Measurements from ENCODE around the gene AJM1. TPM values are rescaled to one million over a fixed set of nuclear protein-coding genes. Genes with fewer than 3 reads are reported as not detected.

AJM1 gene
- total RNA-seq, 4 donors from 2014 or later, result 2.5 to 10.9 (median 5.7) TPM

DNA sequence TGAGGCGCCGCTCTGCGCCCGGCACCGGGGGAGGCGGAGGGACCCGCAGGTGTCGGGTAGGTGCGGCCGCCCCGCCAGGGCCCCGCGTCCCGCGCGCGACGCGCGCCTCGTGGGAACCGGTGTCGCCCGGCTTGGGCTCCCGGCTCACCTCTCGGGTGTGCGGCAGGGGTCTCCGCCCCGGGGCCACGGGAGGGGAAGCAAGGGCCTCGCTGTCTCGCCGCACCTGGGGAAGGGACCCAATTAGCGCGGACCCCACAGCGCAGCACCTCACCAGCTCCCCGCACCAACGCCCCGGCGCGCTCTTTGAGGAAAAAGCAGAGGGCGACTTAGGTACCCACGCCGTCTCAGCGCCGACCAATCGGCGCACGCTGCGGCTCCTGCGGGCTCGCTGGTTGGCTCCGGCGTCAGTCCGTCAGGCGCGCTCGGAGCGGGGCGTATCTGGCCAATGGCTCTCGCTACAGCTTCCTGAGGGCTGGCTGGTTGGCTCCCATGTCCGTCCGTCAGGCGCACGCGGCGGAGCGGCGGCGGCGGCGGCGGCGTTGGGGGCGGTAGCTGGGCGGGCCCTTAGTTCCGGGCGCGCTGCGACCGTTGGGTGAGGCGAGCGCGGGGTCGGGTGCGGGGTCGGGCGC is 43.8 kb downstream of the AJM1 start, which contains the start of gene TRAF2:
Gene TRAF2, plus strand, starts transcription at position 567 of the 629 bp plus-strand sequence. CDS start 12,225 bp downstream, outside the sequence.
- TF ChIP-seq POLR2AphosphoS5 (IDR thresholded peaks at IDR 0.05) (no peak), EP300 (IDR thresholded peaks at IDR 0.05) (no peak), POLR2A (IDR thresholded peaks at IDR 0.05) (no peak)
- WGBS, 2 donors (ENCODE audit: low coverage in 1 of 2), result 0% methylated on average over 5 of the region's 88 CpGs; no CpG with 5 or more reads in 1 of the 2 donors
- Histone ChIP-seq H3K27me3 (no peaks in the 10 kb centered on the region), H3K36me3 (peaks cover 0 to 10% of the 10 kb centered on the region in 2 donors), H3K4me3 (peak within 1 kb of the TSS; percentile 87 to 96), H3K27ac (peak within 1 kb of the TSS; percentile 34 to 86 (median 84)), H3K4me1 (peaks cover 0 to 39% (median 17%) of the 10 kb centered on the region in 3 donors), H3K9me3 (no peaks in the 10 kb centered on the region)
- peak; percentile 100 for ATAC-seq

DNA sequence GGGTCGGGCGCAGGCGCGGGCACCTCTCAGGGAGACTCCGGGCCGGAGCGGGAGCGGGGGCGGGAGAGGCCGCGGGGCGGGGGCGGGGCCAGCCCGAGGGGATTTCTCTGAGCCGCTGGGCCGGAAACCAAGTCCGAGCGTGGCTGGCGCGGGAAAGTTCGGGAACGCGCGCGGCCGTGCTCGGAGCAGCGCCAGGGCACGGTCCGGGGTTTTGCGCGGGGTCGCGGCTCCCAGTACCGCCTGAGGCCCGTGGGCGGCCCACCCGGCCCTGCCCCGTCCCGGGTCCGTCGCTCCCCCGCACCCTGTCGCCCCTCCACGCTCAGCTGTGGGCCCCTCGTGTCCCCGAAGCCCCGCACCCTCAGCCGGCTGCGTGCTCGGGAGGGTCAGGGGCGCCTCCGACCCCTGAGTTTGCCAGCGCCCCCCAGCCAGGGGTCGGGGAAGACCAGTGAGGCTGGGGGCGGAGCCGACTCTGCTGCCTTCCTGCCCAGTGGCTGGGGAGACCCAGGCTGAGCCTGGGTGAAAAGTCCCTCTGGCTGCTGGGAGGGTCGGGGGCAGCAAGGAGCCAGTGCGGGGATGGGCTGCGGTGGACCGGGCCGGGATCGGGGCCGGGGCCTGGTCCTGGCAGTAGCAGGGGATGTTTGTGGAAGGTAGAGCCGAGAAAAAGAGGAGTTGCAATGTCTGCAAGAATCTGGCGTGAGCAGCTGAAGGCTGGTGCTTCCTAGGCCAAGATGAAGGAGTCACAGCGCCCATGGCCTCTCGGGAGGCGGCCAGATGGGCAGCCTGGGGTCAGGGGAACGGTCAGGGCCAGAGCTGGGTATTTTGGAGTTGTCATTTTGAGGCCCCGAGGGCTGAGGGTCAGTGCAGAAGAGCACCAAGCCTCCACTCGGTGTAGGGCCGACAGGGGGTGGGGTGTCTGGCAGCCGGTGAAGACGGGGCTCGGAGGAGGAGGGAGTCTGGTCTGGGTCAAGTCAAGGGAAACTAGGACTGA is 44.6 kb downstream of the AJM1 start:
- TF ChIP-seq EP300 (IDR thresholded peaks at IDR 0.05) (no peak), POLR2A (IDR thresholded peaks at IDR 0.05) (no peak), POLR2AphosphoS5 (IDR thresholded peaks at IDR 0.05) (no peak)
- TF ChIP-seq, protein P1, sequence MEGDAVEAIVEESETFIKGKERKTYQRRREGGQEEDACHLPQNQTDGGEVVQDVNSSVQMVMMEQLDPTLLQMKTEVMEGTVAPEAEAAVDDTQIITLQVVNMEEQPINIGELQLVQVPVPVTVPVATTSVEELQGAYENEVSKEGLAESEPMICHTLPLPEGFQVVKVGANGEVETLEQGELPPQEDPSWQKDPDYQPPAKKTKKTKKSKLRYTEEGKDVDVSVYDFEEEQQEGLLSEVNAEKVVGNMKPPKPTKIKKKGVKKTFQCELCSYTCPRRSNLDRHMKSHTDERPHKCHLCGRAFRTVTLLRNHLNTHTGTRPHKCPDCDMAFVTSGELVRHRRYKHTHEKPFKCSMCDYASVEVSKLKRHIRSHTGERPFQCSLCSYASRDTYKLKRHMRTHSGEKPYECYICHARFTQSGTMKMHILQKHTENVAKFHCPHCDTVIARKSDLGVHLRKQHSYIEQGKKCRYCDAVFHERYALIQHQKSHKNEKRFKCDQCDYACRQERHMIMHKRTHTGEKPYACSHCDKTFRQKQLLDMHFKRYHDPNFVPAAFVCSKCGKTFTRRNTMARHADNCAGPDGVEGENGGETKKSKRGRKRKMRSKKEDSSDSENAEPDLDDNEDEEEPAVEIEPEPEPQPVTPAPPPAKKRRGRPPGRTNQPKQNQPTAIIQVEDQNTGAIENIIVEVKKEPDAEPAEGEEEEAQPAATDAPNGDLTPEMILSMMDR (IDR thresholded peaks at IDR 0.05), result no peak
- H3K4me3 ChIP-seq, result peak overlapping the region; percentile 87 to 96
- H3K4me1 ChIP-seq, result peaks cover 0 to 34% (median 15%) of the 10 kb centered on the region in 3 donors
- peak overlapping the region; percentile 34 to 86 (median 84) for H3K27ac ChIP-seq
- peak; percentile 62 for ATAC-seq
- no peaks in the 10 kb centered on the region for H3K9me3 ChIP-seq
- H3K27me3 ChIP-seq, result no peaks in the 10 kb centered on the region
- H3K36me3 ChIP-seq, result peaks cover 0 to 18% of the 10 kb centered on the region in 2 donors
- 3 to 4% methylated on average over 5 to 6 of the region's 76 CpGs for WGBS, 2 donors (ENCODE audit: low coverage in 1 of 2)

DNA sequence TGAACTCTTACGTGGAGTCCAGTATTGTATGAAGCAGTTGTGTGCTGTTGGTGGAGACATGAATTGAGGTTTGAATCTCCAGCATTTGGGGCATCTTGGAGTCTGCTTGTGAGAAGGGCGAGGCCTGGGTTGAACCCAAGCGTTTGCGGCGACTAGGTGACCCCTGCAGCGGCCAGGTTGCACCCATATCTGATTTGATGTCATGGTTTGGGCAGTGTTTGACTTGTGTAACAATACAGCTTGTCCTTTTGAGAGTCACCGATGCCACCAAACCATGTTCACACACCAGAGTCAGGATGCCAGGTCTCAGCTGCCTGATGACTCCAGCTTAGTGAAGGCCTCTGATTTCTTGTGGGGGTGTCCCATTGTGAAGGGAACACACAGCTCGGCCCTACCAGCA is 46.2 kb downstream of the AJM1 start:
- ATAC-seq, result no peak

DNA sequence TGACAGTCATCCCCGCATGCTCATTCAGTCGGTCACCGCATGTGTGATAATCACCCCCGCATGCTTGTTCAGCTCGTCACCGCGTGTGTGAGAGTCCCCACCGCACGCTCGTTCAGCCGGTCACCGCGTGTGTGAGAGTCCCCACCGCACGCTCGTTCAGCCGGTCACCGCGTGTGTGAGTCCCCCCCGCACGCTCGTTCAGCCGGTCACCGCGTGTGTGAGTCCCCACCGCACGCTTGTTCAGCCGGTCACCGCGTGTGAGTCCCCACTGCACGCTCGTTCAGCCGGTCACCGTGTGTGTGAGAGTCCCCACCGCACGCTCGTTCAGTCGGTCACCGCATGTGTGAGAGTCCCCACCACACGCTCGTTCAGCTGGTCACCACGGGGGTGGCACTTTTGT is 47.6 kb downstream of the AJM1 start:
- peaks cover 0 to 29% (median 10%) of the 10 kb centered on the region in 3 donors for H3K4me1 ChIP-seq
- H3K27ac ChIP-seq, result no peak overlapping the region
- no peaks in the 10 kb centered on the region for H3K9me3 ChIP-seq
- no peak overlapping the region for H3K4me3 ChIP-seq
- TF ChIP-seq, protein P1 (IDR thresholded peaks at IDR 0.05), result no peak
- TF ChIP-seq POLR2AphosphoS5 (IDR thresholded peaks at IDR 0.05) (no peak), EP300 (IDR thresholded peaks at IDR 0.05) (no peak), POLR2A (IDR thresholded peaks at IDR 0.05) (no peak)
- ATAC-seq, result no peak
- no peaks in the 10 kb centered on the region for H3K27me3 ChIP-seq
- peaks cover 0 to 31% of the 10 kb centered on the region in 2 donors for H3K36me3 ChIP-seq
- WGBS, 2 donors (ENCODE audit: low coverage in 1 of 2), result 80 to 89% methylated on average over 8 to 30 of the region's 42 CpGs

More for the DNA sequence above, 46.2 kb downstream of the AJM1 start:
- peaks cover 0 to 29% (median 10%) of the 10 kb centered on the region in 3 donors for H3K4me1 ChIP-seq
- H3K27ac ChIP-seq, result no peak overlapping the region
- H3K27me3 ChIP-seq, result no peaks in the 10 kb centered on the region
- 100% methylated on average over 1 to 4 of the region's 8 CpGs for WGBS, 2 donors (ENCODE audit: low coverage in 1 of 2)
- H3K4me3 ChIP-seq, result no peak overlapping the region
- H3K9me3 ChIP-seq, result no peaks in the 10 kb centered on the region
- peaks cover 0 to 28% of the 10 kb centered on the region in 2 donors for H3K36me3 ChIP-seq
- TF ChIP-seq EP300 (IDR thresholded peaks at IDR 0.05) (no peak), POLR2A (IDR thresholded peaks at IDR 0.05) (no peak), POLR2AphosphoS5 (IDR thresholded peaks at IDR 0.05) (no peak)
- TF ChIP-seq, protein P1 (IDR thresholded peaks at IDR 0.05), result no peak

DNA sequence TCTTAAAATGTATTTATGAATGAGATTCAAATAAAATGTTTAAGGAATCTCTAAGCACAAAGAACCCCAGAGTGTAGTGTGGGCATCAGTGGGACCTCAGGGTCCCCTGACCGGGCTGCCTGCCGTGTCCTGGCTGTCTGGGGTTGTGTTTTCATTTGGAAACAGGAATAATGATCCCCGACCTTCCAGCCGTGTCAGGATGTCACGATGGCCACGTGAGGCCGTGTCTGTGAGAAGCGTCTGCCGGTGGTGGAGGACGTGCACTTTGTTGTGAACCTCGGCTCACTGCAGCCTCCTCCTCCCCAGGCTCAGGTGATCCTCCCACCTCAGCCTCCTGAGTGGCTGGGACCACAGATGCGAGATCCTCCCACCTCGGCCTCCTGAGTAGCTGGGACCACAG is 48.4 kb downstream of the AJM1 start:
- no peak overlapping the region for H3K4me3 ChIP-seq
- no peaks in the 10 kb centered on the region for H3K27me3 ChIP-seq
- no peak for ATAC-seq
- H3K9me3 ChIP-seq, result no peaks in the 10 kb centered on the region
- H3K4me1 ChIP-seq, result peaks cover 0 to 23% (median 6%) of the 10 kb centered on the region in 3 donors
- no peak overlapping the region for H3K27ac ChIP-seq
- TF ChIP-seq, protein P1 (IDR thresholded peaks at IDR 0.05), result no peak
- TF ChIP-seq EP300 (IDR thresholded peaks at IDR 0.05) (no peak), POLR2A (IDR thresholded peaks at IDR 0.05) (no peak), POLR2AphosphoS5 (IDR thresholded peaks at IDR 0.05) (no peak)
- WGBS, 2 donors (ENCODE audit: low coverage in 1 of 2), result 84 to 85% methylated on average over 5 to 6 of the region's 13 CpGs
- H3K36me3 ChIP-seq, result peaks cover 0 to 37% of the 10 kb centered on the region in 2 donors

All from gastroesophageal sphincter (tissue), 4 donors.